HepG2 (cell line): ENCODE data around the gene PMEPA1. TPM values are rescaled to one million over a fixed set of nuclear protein-coding genes. Genes with fewer than 3 reads are reported as not detected.

Experiments used
- ATAC-seq: fragments of 200-7000 bp; cut with Tn5 transposase; 3 replicates; pipeline ENCODE4 v1.9.1; 2020; ENCODE audit warnings: mild to moderate bottlenecking, moderate library complexity
- BruUV-seq: library from RNA; stranded (reverse); fragments of 400-500 nt; replicated peaks from 2 replicates; lab custom pipeline; 2021; lab: Mats Ljungman, UMichigan
- CTCF ChIA-PET: fragments of 300-600 bp; formaldehyde crosslinking; extraction: SDS; loops from one replicate; lab custom pipeline; 2021; ENCODE audit warnings: low total read pairs, inconsistent platforms, low intra/inter-chr PET ratio; lab: Yijun Ruan, JAX
- POLR2A ChIA-PET: fragments of 350-600 bp; sonication (Branson Sonifier 250); formaldehyde crosslinking; loops from one replicate; lab custom pipeline; 2020; ENCODE audit warnings: antibody characterized with exemption, inconsistent platforms; lab: Yijun Ruan, JAX
- DNase-seq: peaks from one replicate; pipeline ENCODE4 v3.0.0-alpha.2; 2015; ENCODE audit warnings: low spot score
- FAIRE-seq: peaks from 3 replicates; lab custom pipeline; 2011; peaks lifted over from hg19 to GRCh38; lab: Jason Lieb, UNC
- H2AFZ ChIP-seq: one replicate; pipeline ENCODE4 v1.6.1; 2011; ENCODE audit warnings: low read length, inconsistent platforms
- H3K27ac ChIP-seq: fragments of 300-600 bp; 3 replicates; pipeline ENCODE4 v1.8.0; 2011; ENCODE audit warnings: mixed run types, mild to moderate bottlenecking, mixed read lengths, low read length, inconsistent platforms; ENCODE audit not compliant: insufficient read depth; ENCODE audit errors: extremely low read length
- H3K27me3 ChIP-seq, 2 experiments: fragments of 200-600 bp in 1 of 2; 2 replicates in 1 of 2; 3 replicates in 1 of 2; pipeline versions ENCODE4 v1.6.0 to v1.8.0; 2011; ENCODE audit warnings: low read length in 2 of 2, mild to moderate bottlenecking in 2 of 2, moderate library complexity in 2 of 2, inconsistent platforms in 1 of 2; ENCODE audit not compliant: insufficient read depth in 2 of 2, control insufficient read depth in 1 of 2
- H3K36me3 ChIP-seq, 2 experiments: fragments of 200-600 bp in 1 of 2; replicated peaks in 1 of 2; 2 replicates in 1 of 2; 3 replicates in 1 of 2; pipeline versions ENCODE4 v1.5.1 to v1.8.0; 2011; ENCODE audit warnings: low read length in 2 of 2, inconsistent platforms in 1 of 2; ENCODE audit not compliant: insufficient read depth in 2 of 2, control insufficient read depth in 1 of 2
- H3K4me1 ChIP-seq: 2 replicates; pipeline ENCODE4 v1.5.1; 2012; ENCODE audit warnings: low read length, inconsistent platforms; ENCODE audit not compliant: insufficient read depth
- H3K4me2 ChIP-seq: 2 replicates; pipeline ENCODE4 v1.6.0; 2011; ENCODE audit warnings: low read depth, low read length, inconsistent platforms
- H3K4me3 ChIP-seq, 3 experiments: fragments of 200-600 bp in 1 of 3; sonication (generic), shearing (Covaris generic) in 1 of 3; replicated peaks in 1 of 3; 2 replicates each; pipeline ENCODE4 v1.5.1; 2011 to 2016; ENCODE audit warnings: low read length in 3 of 3, inconsistent platforms in 2 of 3, low read depth in 2 of 3, mild to moderate bottlenecking in 2 of 3, control low read depth in 1 of 3, mixed read lengths in 1 of 3; ENCODE audit not compliant: insufficient read depth in 1 of 3
- H3K79me2 ChIP-seq: one replicate; pipeline ENCODE4 v1.6.1; 2011; ENCODE audit warnings: low read length, inconsistent platforms; ENCODE audit not compliant: insufficient read depth
- H3K9ac ChIP-seq: 2 replicates; pipeline ENCODE4 v1.6.0; 2011; ENCODE audit warnings: mild to moderate bottlenecking, low read depth, low read length, inconsistent platforms; ENCODE audit not compliant: insufficient read depth
- H3K9me3 ChIP-seq: 2 replicates; pipeline ENCODE4 v1.5.1; 2012; ENCODE audit warnings: mild to moderate bottlenecking, low read length
- H4K20me1 ChIP-seq: 2 replicates; pipeline ENCODE4 v1.6.0; 2011; ENCODE audit warnings: inconsistent platforms, mild to moderate bottlenecking, low read length, moderate library complexity; ENCODE audit not compliant: insufficient read depth
- ETV6 ChIP-seq: sonication (generic); formaldehyde crosslinking; conservative IDR thresholded peaks from 2 replicates; pipeline ENCODE4 v1.4.0; 2020; ENCODE audit warnings: missing genetic modification reagents
- FOXM1 ChIP-seq: sonication (generic); formaldehyde crosslinking; IDR thresholded peaks from 2 replicates; pipeline ENCODE4 v1.5.0; 2020; ENCODE audit warnings: missing genetic modification reagents
- FOXO1 ChIP-seq: sonication (generic); formaldehyde crosslinking; IDR thresholded peaks from 2 replicates; pipeline ENCODE4 v1.4.0; 2020; ENCODE audit warnings: missing genetic modification reagents
- KIAA2018 ChIP-seq: sonication (generic); formaldehyde crosslinking; IDR thresholded peaks from 2 replicates; pipeline ENCODE4 v1.5.0; 2020; ENCODE audit warnings: mild to moderate bottlenecking, missing genetic modification reagents, borderline replicate concordance
- MIER2 ChIP-seq: IDR thresholded peaks from 2 replicates; pipeline ENCODE4 v1.6.1; 2016; ENCODE audit warnings: missing biosample characterization, missing genetic modification reagents
- SMAD3 ChIP-seq: sonication (generic); formaldehyde crosslinking; IDR thresholded peaks from 2 replicates; pipeline ENCODE4 v1.4.0; 2020; ENCODE audit warnings: missing genetic modification reagents
- SNAPC4 ChIP-seq: sonication (generic); formaldehyde crosslinking; IDR thresholded peaks from 2 replicates; pipeline ENCODE4 v1.4.0; 2020; ENCODE audit warnings: mild to moderate bottlenecking, missing genetic modification reagents
- ZNF10 ChIP-seq: sonication (generic); formaldehyde crosslinking; IDR thresholded peaks from 2 replicates; pipeline ENCODE4 v1.4.0; 2020; ENCODE audit warnings: mild to moderate bottlenecking, low read depth, missing genetic modification reagents, borderline replicate concordance
- ZNF616 ChIP-seq: sonication (generic); formaldehyde crosslinking; IDR thresholded peaks from 2 replicates; pipeline ENCODE4 v1.5.0; 2020; ENCODE audit warnings: low read depth, mild to moderate bottlenecking, missing genetic modification reagents
- WGBS: methylation state at CpG from one replicate; pipeline ENCODE4 v1.1.6; 2017; ENCODE audit warnings: low lambda C conversion rate; 5-methylcytosine and 5-hydroxymethylcytosine counted together
- in situ Hi-C: cut with HindIII; loops from 2 replicates; pipeline ENCODE4 v1.10.0; 2017; ENCODE audit warnings: low pct_unique_long_range_greater_than_20kb; ENCODE audit not compliant: extremely low pct_ligation_motif_present
- intact Hi-C: fragments of 100-400 bp; cut with micrococcal nuclease; formaldehyde crosslinking; loops from one replicate; pipeline ENCODE4 v1.10.0; 2022; ENCODE audit not compliant: unreplicated experiment
- polyA plus RNA-seq, 8 experiments: library from polyadenylated mRNA; depleted of rRNA in 3 of 8; stranded (reverse) in 7 of 8; unstranded in 1 of 8; fragments of >200 nt; fragmentation: Illumina TruSeq in 4 of 8; extraction: Trizol in 4 of 8; gene quantifications; 2 replicates each; pipeline versions ENCODE4 v1.2.1 to v1.2.3, GENCODE V29; 2011 to 2016; ENCODE audit warnings: low read depth in 4 of 8, missing spikeins in 1 of 8, mixed read lengths in 1 of 8; ENCODE audit not compliant: insufficient read depth in 1 of 8
- total RNA-seq, 5 experiments: library from RNA; depleted of rRNA; stranded (reverse); fragments of >200 nt; fragmentation: Illumina TruSeq; extraction: Trizol; gene quantifications; 2 replicates each; pipeline ENCODE4 v1.2.3, GENCODE V29; 2016; ENCODE audit warnings: low read depth in 1 of 5

PMEPA1 gene
- total and polyA plus RNA-seq, 2 of the 13 experiments (the other 11 are each of a cell fraction or from before 2014, with no cell fraction given), result not detected

GRCh38 chr20:57648878-57649616 lies 60.8 kb downstream of the PMEPA1 start:
- no peak for FAIRE-seq
- POLR2A ChIA-PET, result no interaction called here
- TF ChIP-seq MIER2 (CRISPR knock-in tag) (no peak), SMAD3 (no peak), FOXO1 (no peak), KIAA2018 (no peak), ZNF10 (CRISPR knock-in tag) (no peak), ZNF616 (no peak), ETV6 (CRISPR knock-in tag) (no peak), FOXM1 (CRISPR knock-in tag) (no peak), SNAPC4 (CRISPR knock-in tag) (no peak)

More at GRCh38 chr20:57648878-57649616, 60.8 kb downstream of the PMEPA1 start:
- no peak for ATAC-seq
- Histone ChIP-seq H3K9me3 (no peaks in the 10 kb centered on the region), H3K36me3 (no peaks in the 10 kb centered on the region), H3K9ac (no peak overlapping the region), H3K4me1 (no peaks in the 10 kb centered on the region), H4K20me1 (peaks cover 3% of the 10 kb centered on the region; the same call in 1 of the 2 replicates), H3K27ac (no peak overlapping the region), H2AFZ (no peak overlapping the region), H3K27me3 (peaks cover 23 to 73% of the 10 kb centered on the region in 2 experiments), H3K79me2 (no peaks in the 10 kb centered on the region), H3K4me3 (no peak overlapping the region), H3K4me2 (no peak overlapping the region)
- no peak for DNase-seq
- intact Hi-C loops (no loop called here), in situ Hi-C loops (no loop called here)
- CTCF ChIA-PET, result no interaction called here
- BruUV-seq, result no TSS peak
- 10% methylated on average over 15 of the region's 15 CpGs for WGBS
